Left ventricle myocardium superior (tissue), 1 donor: ENCODE results near the gene FRMPD4. TPM values are rescaled to one million over a fixed set of nuclear protein-coding genes. Genes with fewer than 3 reads are reported as not detected.

Experiments used
- ATAC-seq: fragments of 200-7000 bp; cut with Tn5 transposase; one replicate; pipeline ENCODE4 v1.9.1; 2020; ENCODE audit warnings: mild to moderate bottlenecking, moderate library complexity
- DNase-seq: peaks from one replicate; pipeline ENCODE4 v3.0.0-alpha.2; 2020
- intact Hi-C: fragments of 100-400 bp; cut with micrococcal nuclease; formaldehyde crosslinking; loops from one replicate; pipeline ENCODE4 v1.11.0; 2022
- total RNA-seq: library from RNA; stranded (reverse); fragmentation: NEBNext Ultra II Directional; extraction: Animal tissue kit (Norgen Biotek cat#: 25700); gene quantifications from one replicate; pipeline ENCODE4 v1.2.1, GENCODE V29; 2021
- donor health status: DM: no; HTN: yes; CAD: no; lungs with severe emphysema.

FRMPD4 gene
- total RNA-seq, 1 donor from 2014 or later = 0.99 TPM

DNA sequence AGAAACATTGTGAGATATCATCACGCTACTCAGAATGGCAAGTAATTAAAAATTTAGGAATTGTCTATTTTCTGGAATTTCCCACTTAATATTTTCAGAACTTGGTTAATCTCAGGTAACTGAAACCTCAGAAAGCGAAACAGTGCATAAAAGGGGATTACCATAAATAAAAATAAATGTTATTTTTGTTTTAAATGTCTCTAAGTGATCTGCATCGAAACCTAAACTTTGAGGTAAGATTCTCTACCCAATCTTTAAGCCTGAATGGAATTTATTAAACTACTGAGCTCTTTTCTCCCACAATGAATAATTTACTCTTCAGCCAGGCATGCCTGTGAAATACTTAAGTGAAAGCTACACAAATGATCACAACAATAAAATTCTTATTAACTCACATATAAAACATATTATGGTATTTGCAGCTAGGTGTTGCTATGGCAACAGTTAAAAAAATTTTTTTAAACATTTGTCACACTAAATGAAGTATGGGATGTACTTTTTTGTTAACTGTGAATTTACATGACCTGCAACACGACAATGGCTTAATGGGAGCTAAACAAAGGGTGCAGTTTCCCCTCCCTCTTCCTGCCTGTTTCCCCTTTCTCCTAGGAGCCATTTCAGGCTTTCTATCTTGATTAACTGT is 432.7 kb downstream of the FRMPD4 start:
- DNase-seq (no peak), ATAC-seq (no peak)
- intact Hi-C loops = no loop called here

GRCh38 chrX:12579311-12579710 is 441.0 kb downstream of the FRMPD4 start:
- ATAC-seq = no peak
- intact Hi-C loops = no loop called here
- DNase-seq = no peak

DNA sequence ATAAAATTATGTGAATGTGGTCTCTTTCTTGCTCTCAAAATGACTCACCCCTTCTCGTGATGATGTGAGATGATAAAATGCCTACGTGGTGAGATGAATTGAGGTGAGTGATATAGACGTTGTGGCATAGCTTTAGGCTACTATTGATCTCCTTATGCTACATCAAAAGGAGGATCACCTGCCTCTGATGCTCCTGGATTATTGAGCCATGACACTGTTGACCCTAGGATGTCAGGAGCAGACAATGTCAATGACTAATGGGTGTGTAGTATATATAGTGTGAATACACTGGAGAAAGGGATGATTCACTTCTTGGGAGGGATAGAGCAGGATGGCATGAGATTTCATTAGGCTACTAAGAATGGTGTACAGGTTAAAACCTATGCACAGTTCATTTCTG is 442.3 kb downstream of the FRMPD4 start:
- intact Hi-C loops = no loop called here
- ATAC-seq = no peak
- DNase-seq = no peak

- no peak for DNase-seq
- intact Hi-C loops = no loop called here
- no peak for ATAC-seq
Observed at GRCh38 chrX:12581546-12581945, 443.3 kb downstream of the FRMPD4 start.

DNA sequence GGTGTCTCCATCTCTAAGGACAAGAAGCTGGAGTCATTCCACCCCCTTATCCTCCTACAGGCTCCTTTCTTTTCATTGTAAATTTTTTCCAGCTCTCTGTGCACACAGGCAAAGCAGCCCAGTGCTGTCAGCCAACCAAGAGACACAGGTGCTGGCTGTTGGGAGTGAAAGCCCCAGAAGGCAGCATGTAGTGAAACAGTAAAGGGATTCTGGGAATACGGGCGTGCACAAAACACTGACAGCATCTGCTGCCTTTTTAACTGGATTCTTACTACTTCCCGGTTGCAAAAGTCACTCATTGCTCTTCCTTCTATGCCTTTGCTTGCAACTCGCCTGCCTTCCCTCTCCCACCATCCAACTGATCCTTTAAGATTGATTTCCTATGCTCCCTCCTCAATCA is 444.4 kb downstream of the FRMPD4 start:
- DNase-seq = no peak
- intact Hi-C loops = no loop called here
- ATAC-seq = no peak

DNA sequence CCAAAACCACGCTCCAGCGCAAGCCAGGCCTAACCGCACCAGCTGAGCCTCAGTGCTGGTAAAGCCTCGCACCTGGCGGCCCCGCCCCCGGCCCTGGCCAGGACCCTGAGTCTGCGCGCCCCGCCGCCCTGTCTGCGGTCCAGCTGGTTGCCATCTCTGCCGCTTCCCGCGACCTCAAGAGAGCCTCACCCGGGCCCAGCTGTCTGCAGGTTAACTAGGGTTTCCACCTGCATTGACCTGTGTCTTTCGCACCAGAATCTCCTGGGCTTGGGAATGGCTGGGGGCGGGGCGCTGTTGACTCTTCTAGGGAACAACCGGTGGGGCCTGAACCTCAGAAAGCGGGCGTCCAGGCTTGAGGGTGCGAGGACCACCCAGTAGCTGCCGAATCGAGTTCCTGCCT is 445.3 kb downstream of the FRMPD4 start:
- intact Hi-C loops = no loop called here
- no peak for ATAC-seq
- no peak for DNase-seq

- intact Hi-C loops = no loop called here
- ATAC-seq = no peak
Observed at GRCh38 chrX:12595720-12596119, 457.4 kb downstream of the FRMPD4 start.

GRCh38 chrX:12610079-12610478 is 471.8 kb downstream of the FRMPD4 start:
- DNase-seq (no peak), ATAC-seq (no peak)
- intact Hi-C loops = no loop called here

More at GRCh38 chrX:12595720-12596119, 457.4 kb downstream of the FRMPD4 start:
- no peak for DNase-seq

GRCh38 chrX:12611471-12611870 is 473.2 kb downstream of the FRMPD4 start:
- DNase-seq (no peak), ATAC-seq (no peak)
- intact Hi-C loops = no loop called here

GRCh38 chrX:12614266-12614665 is 476.0 kb downstream of the FRMPD4 start:
- DNase-seq (no peak), ATAC-seq (no peak)
- intact Hi-C loops = no loop called here

- ATAC-seq = no peak
- DNase-seq = no peak
- intact Hi-C loops = no loop called here
Observed at GRCh38 chrX:12615061-12615460, 476.8 kb downstream of the FRMPD4 start.

- DNase-seq (no peak), ATAC-seq (no peak)
- intact Hi-C loops = no loop called here
Observed at GRCh38 chrX:12617241-12617640, 479.0 kb downstream of the FRMPD4 start.

GRCh38 chrX:12647230-12647629 is 509.0 kb downstream of the FRMPD4 start:
- DNase-seq (no peak), ATAC-seq (no peak)
- intact Hi-C loops = no loop called here

DNA sequence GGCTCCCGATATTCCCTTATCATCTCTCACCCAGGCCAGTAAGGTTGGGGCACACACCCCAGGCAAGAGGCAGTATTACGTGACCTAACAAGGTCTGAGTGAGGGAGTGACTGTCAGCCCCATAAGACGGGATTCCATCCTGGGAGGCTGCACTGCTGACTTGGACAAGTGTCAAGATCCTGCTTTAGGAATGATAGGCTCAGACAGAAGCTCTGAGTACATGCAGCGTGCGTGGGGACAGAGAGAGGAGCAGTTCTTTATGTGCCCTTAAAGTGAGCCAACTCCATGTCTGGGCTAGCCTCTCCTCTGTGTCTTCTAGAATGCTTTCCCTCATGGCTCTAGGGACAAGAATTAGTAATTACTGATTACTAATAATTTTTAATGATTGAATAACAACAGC is 510.7 kb downstream of the FRMPD4 start:
- ATAC-seq = peak; percentile 69
- intact Hi-C loops = no loop called here
- DNase-seq = no peak

DNA sequence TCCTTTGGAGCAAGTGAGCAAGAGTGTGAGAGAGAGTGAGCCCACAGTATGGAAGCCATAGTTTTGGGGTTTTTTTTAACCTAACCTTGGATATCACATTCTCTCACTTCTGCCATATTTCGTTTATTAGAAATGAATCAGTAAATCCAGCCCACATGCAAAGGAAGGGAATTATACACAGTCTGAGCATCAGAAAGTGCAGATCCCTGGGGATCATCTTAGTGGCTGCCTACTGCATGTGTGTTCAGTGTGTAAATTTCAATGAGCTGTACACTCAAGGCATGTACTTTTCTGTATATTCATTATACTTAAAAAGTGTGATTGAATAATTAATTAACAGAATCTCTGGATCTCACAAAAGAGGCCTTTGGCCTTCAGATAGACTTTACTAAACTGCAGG is 519.2 kb downstream of the FRMPD4 start:
- ATAC-seq (no peak), DNase-seq (no peak)
- intact Hi-C loops = no loop called here

DNA sequence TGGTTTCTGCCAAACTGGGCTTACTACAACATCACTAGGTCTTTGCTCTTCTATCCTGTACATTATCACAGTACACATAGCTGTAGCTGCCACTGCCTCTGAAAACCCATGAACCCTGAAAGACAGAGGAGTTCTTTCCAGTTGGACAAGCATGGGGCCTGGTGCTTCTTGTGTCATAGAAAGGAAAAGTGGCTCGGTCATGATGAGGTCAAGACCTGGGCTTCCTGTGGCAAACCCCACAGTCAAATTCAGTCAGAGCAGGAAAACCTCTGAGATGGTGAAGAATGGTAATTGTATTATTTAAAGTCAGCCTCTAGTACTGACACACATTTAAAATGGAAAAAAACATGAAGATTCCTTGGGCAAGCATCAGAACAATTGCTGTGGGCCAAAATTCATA is 519.6 kb downstream of the FRMPD4 start:
- ATAC-seq (no peak), DNase-seq (no peak)
- intact Hi-C loops = no loop called here

DNA sequence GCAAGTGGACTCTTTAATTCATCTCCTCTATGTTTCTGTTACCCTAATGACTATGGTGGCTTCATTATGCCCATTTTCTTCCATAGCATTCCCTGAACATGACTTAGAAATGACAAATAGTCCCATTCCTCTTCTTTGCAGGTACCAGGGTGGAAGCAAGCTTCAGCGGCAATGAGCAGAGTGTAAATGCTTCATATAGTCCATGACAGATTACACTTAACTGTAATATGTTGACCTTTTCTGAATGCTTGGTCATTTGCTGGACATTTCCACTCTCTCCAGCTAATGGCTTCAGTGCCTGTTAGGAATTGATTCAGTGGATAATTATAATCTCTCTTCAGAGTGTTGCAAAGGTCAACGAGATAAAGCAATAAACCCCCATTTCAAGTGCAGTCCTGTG is 523.2 kb downstream of the FRMPD4 start:
- ATAC-seq = no peak
- DNase-seq = no peak
- intact Hi-C loops = no loop called here

- DNase-seq = no peak
- intact Hi-C loops = no loop called here
- no peak for ATAC-seq
Observed at GRCh38 chrX:12672367-12673106, 534.3 kb downstream of the FRMPD4 start.

DNA sequence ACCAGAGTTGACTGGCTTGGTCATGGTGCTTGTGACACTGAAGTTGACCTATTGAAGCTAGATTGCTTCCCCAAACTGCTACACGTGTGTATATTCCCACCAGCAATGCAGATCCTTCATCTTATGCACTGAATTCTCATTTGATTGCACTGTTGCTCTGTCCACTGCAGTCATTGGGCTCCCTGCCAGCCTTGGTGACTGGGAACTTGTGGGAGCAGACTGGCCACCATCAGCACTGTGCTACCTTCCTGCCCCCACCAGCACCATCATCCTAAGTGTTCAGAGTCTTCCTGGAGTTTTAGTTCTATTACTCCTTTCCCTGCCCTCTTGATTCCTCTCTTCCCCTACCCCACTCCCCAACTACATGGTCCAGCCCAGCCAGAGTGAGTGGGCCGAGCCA is 535.2 kb downstream of the FRMPD4 start:
- DNase-seq = no peak
- no peak for ATAC-seq
- intact Hi-C loops = no loop called here

- intact Hi-C loops = no loop called here
- ATAC-seq (no peak), DNase-seq (no peak)
Observed at GRCh38 chrX:12679522-12679921, 541.2 kb downstream of the FRMPD4 start.

DNA sequence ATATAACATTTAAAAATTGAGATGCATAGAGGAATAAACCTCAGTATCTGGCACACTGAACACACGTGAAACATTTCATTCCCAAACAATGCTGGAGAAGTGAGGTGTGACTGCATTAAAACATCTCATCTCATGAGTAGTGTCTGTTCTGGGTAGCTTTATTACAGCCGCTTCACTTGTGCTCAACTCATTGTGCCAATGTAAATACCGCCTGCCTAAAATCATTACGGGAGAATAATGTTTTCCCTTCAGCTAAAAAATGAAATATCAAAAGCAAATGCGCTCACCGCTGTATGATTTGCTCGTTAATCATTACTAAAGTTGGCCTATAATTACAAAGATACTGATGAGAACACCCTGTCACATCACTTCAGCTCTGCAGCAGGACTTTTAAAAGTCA is 542.8 kb downstream of the FRMPD4 start:
- intact Hi-C loops = no loop called here
- DNase-seq = no peak
- no peak for ATAC-seq
